ENCODE results near the gene OR2V2. TPM values are rescaled to one million over a fixed set of nuclear protein-coding genes. Genes with fewer than 3 reads are reported as not detected.
A peak's percentile ranks its signal among the peaks of the same experiment; 100 is the strongest.

The OR2V2 gene
- total RNA-seq, 3 donors from 2014 or later = not detected

GRCh38 chr5:181207214-181207959, 60.0 kb downstream of the OR2V2 start:
- H3K4me3 ChIP-seq = peak overlapping the region; percentile 66 to 71 (median 70)
- H3K27me3 ChIP-seq = no peaks in the 10 kb centered on the region
- intact Hi-C loops (cut with DNase I; ENCODE audit: low total_unique reads) = no loop called here
- H3K36me3 ChIP-seq = no peaks in the 10 kb centered on the region
- TF ChIP-seq, protein P1, sequence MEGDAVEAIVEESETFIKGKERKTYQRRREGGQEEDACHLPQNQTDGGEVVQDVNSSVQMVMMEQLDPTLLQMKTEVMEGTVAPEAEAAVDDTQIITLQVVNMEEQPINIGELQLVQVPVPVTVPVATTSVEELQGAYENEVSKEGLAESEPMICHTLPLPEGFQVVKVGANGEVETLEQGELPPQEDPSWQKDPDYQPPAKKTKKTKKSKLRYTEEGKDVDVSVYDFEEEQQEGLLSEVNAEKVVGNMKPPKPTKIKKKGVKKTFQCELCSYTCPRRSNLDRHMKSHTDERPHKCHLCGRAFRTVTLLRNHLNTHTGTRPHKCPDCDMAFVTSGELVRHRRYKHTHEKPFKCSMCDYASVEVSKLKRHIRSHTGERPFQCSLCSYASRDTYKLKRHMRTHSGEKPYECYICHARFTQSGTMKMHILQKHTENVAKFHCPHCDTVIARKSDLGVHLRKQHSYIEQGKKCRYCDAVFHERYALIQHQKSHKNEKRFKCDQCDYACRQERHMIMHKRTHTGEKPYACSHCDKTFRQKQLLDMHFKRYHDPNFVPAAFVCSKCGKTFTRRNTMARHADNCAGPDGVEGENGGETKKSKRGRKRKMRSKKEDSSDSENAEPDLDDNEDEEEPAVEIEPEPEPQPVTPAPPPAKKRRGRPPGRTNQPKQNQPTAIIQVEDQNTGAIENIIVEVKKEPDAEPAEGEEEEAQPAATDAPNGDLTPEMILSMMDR (IDR thresholded peaks at IDR 0.05) = no peak
- TF ChIP-seq POLR2AphosphoS5 (IDR thresholded peaks at IDR 0.05) (peak in 2 of 3 donors; percentile 52 to 56), POLR2A (IDR thresholded peaks at IDR 0.05) (no peak)
- H3K9me3 ChIP-seq = no peaks in the 10 kb centered on the region
- peak in 1 of 2 donors; percentile 76 for DNase-seq (ENCODE audit: low spot score in 2 of 2)
- H3K27ac ChIP-seq = peak overlapping the region; percentile 86 to 91
- H3K4me1 ChIP-seq = peaks cover 0 to 10% of the 10 kb centered on the region in 2 donors

GRCh38 chr5:181207960-181208253, 60.5 kb downstream of the OR2V2 start:
- TF ChIP-seq POLR2A (IDR thresholded peaks at IDR 0.05) = no peak
- TF ChIP-seq, protein P1 (IDR thresholded peaks at IDR 0.05) = no peak
- peak overlapping the region; percentile 86 to 91 for H3K27ac ChIP-seq
- no peaks in the 10 kb centered on the region for H3K9me3 ChIP-seq
- peaks cover 0 to 10% of the 10 kb centered on the region in 2 donors for H3K4me1 ChIP-seq
- intact Hi-C loops (cut with DNase I; ENCODE audit: low total_unique reads) = no loop called here
- H3K36me3 ChIP-seq = no peaks in the 10 kb centered on the region
- H3K27me3 ChIP-seq = no peaks in the 10 kb centered on the region
- no peak for DNase-seq (ENCODE audit: low spot score in 2 of 2)
- H3K4me3 ChIP-seq = peak overlapping the region in 2 of 3 donors; percentile 70 to 71

Other genes starting within 250 kb of the OR2V2 start
- under 1 TPM in 2 of 3 donors, not detected in 1; 0.15 to 0.16 TPM for gene BTNL8, start 248.4 kb upstream of the OR2V2 start, total RNA-seq
- gene BTNL3, start 158.7 kb upstream of the OR2V2 start, total RNA-seq = under 1 TPM in 1 of 3 donors, not detected in 2; under 0.01 TPM
- 100 to 1,000 TPM in 1 of 3 donors, 10 to 100 TPM in 2; 27.2 to 169 (median 94.6) TPM for gene BTNL9, start 107.3 kb upstream of the OR2V2 start, total RNA-seq
- gene OR2V1, start 16.4 kb upstream of the OR2V2 start, total RNA-seq = not detected
- 1 to 10 TPM in 2 of 3 donors, under 1 TPM in 1; 0.29 to 5.4 (median 5.2) TPM for gene TRIM7, start 57.6 kb downstream of the OR2V2 start, total RNA-seq
- gene TRIM41, start 75.7 kb downstream of the OR2V2 start, total RNA-seq = 10 to 100 TPM; 14.1 to 16.0 (median 15.1) TPM
- gene RACK1, start 96.3 kb downstream of the OR2V2 start, total RNA-seq = 1,000 to 10,000 TPM; 2,096 to 2,842 (median 2,553) TPM
- 10 to 100 TPM; 12.8 to 18.6 (median 18.4) TPM for gene TRIM52, start 113.6 kb downstream of the OR2V2 start, total RNA-seq
- gene OR4F3, start 219.7 kb downstream of the OR2V2 start, total RNA-seq = under 1 TPM in 1 of 3 donors, not detected in 2; 0.88 TPM

Data from breast epithelium (tissue), 4 donors.